Lower leg skin (tissue), 4 donors: ENCODE results near the gene ARHGEF1. TPM values are rescaled to one million over a fixed set of nuclear protein-coding genes. Genes with fewer than 3 reads are reported as not detected.

Experiments
- DNase-seq, 2 donors: peaks; one replicate each; pipeline ENCODE4 v3.0.0-alpha.2; 2019; ENCODE audit warnings: low spot score in 2 of 2
- H3K4me3 ChIP-seq: fragments of 200-600 bp; sonication (generic); 2 replicates; pipeline ENCODE4 v1.5.1; 2017; ENCODE audit warnings: mild to moderate bottlenecking, low read depth; ENCODE audit not compliant: poor library complexity, severe bottlenecking
- POLR2A ChIP-seq, 2 donors: fragments of 450-650 bp; IDR thresholded peaks; one replicate each; pipeline ENCODE4 v1.6.1; 2016 to 2017; ENCODE audit warnings: antibody characterized with exemption in 2 of 2, mild to moderate bottlenecking in 1 of 2, moderate library complexity in 1 of 2
- WGBS, 2 donors: methylation state at CpG; one replicate each; pipeline ENCODE4 v1.1.5; 2018; 5-methylcytosine and 5-hydroxymethylcytosine counted together
- intact Hi-C: fragments of 100-400 bp; cut with DNase I; formaldehyde crosslinking; loops from one replicate; pipeline ENCODE4 v1.15.0; 2023; ENCODE audit warnings: low total_unique reads
- total RNA-seq, 4 donors: library from RNA; depleted of rRNA; stranded (reverse); fragments of >200 nt; gene quantifications; one replicate each; pipeline ENCODE4 v1.1.0, GENCODE V29; 2016
- TF ChIP-seq, protein P1 (sequence below), 3 donors: fragments of 450-650 bp; IDR thresholded peaks; one replicate each; pipeline ENCODE4 v1.5.1; 2016; ENCODE audit warnings: antibody characterized with exemption in 3 of 3, mild to moderate bottlenecking in 3 of 3, moderate library complexity in 2 of 3

Gene ARHGEF1
- total RNA-seq, 4 donors from 2014 or later, result 56.9 to 94.3 (median 68.7) TPM

DNA sequence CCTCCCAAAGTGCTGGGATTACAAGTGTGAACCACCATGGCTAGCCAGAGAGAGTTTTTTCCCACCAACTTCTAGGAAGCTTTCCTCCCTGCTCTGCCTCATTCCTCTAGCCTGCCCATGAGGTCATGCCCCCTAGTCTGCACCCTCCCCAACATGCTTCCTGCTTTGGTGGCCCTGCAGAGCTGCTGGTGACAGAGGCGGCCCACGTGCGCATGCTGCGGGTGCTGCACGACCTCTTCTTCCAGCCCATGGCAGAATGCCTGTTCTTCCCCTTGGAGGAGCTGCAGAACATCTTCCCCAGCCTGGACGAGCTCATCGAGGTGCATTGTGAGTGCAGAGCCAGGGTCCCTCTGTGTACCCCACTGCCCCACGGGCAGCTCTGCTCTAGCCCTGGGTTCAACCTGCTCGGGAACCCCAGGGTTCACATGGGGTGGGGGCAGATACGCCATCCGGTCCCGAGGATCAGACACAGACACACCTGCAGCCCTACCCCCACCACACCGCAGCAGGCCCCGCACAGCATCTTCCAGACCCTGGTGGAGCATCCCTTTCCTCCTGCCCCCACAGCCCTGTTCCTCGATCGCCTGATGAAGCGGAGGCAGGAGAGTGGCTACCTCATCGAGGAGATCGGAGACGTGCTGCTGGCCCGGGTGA, 18.9 kb downstream of the ARHGEF1 start:
- intact Hi-C loops, result no loop called here
- TF ChIP-seq, protein P1, sequence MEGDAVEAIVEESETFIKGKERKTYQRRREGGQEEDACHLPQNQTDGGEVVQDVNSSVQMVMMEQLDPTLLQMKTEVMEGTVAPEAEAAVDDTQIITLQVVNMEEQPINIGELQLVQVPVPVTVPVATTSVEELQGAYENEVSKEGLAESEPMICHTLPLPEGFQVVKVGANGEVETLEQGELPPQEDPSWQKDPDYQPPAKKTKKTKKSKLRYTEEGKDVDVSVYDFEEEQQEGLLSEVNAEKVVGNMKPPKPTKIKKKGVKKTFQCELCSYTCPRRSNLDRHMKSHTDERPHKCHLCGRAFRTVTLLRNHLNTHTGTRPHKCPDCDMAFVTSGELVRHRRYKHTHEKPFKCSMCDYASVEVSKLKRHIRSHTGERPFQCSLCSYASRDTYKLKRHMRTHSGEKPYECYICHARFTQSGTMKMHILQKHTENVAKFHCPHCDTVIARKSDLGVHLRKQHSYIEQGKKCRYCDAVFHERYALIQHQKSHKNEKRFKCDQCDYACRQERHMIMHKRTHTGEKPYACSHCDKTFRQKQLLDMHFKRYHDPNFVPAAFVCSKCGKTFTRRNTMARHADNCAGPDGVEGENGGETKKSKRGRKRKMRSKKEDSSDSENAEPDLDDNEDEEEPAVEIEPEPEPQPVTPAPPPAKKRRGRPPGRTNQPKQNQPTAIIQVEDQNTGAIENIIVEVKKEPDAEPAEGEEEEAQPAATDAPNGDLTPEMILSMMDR (IDR thresholded peaks at IDR 0.05), result no peak
- no peak for TF ChIP-seq POLR2A (IDR thresholded peaks at IDR 0.05)
- WGBS, 2 donors, result 92 to 96% methylated on average over 19 to 21 of the region's 21 CpGs
- no peak for DNase-seq
- no peak overlapping the region for H3K4me3 ChIP-seq

DNA sequence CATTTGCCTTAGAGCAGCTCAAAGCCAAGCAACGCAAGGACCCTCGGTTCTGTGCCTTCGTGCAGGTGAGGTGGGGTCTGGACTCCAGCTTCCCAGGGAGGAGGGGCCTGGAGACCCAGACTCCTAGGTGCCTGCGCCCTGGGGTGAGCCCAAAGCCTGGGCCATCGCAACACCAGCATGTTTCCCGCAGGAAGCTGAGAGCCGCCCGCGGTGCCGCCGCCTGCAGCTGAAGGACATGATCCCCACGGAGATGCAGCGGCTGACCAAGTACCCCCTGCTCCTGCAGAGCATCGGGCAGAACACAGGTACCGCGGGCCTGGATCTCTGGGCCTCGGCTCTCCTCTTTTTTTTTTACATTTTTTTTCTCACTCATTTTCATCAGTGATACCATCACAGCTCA, 19.6 kb downstream of the ARHGEF1 start:
- no peak for DNase-seq
- intact Hi-C loops, result no loop called here
- TF ChIP-seq POLR2A (IDR thresholded peaks at IDR 0.05), result no peak
- TF ChIP-seq, protein P1 (IDR thresholded peaks at IDR 0.05), result no peak
- WGBS, 2 donors, result 92 to 95% methylated on average over 15 to 17 of the region's 17 CpGs
- no peak overlapping the region for H3K4me3 ChIP-seq

DNA sequence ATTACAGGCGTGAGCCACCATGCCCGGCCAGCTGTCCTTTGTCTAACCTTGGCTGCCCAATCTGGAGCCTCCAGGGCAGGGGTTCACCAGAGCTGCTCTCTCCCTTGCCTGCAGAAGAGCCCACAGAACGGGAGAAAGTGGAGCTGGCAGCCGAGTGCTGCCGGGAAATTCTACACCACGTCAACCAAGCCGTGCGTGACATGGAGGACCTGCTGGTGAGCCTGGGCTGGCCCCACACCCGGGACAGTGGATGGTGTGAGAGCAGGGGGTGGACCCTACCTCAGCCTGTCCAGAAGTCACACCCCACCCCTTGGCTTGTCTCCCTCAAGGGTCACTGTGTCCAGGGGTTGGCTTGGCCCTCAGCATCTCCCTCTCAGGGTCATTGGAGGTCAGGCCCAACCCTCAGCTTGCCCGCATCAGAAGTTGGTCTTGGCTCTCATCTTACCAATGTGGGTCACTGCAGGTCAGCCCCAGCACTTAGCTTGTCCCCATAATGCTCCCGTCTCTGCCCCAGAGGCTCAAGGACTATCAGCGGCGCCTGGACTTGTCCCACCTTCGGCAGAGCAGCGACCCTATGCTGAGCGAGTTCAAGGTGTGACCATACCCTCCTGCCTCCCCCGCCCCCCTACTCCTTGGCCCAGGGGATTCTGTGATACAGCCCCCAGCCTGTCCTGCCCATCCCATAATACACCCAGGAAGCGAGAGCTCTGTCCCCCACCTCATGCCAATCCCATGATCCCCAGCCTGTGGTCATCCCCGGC, 20.4 kb downstream of the ARHGEF1 start:
- DNase-seq, result no peak
- no peak overlapping the region for H3K4me3 ChIP-seq
- intact Hi-C loops, result no loop called here
- WGBS, 2 donors, result 94 to 96% methylated on average over 19 of the region's 19 CpGs
- TF ChIP-seq, protein P1 (IDR thresholded peaks at IDR 0.05), result no peak
- TF ChIP-seq POLR2A (IDR thresholded peaks at IDR 0.05), result no peak

DNA sequence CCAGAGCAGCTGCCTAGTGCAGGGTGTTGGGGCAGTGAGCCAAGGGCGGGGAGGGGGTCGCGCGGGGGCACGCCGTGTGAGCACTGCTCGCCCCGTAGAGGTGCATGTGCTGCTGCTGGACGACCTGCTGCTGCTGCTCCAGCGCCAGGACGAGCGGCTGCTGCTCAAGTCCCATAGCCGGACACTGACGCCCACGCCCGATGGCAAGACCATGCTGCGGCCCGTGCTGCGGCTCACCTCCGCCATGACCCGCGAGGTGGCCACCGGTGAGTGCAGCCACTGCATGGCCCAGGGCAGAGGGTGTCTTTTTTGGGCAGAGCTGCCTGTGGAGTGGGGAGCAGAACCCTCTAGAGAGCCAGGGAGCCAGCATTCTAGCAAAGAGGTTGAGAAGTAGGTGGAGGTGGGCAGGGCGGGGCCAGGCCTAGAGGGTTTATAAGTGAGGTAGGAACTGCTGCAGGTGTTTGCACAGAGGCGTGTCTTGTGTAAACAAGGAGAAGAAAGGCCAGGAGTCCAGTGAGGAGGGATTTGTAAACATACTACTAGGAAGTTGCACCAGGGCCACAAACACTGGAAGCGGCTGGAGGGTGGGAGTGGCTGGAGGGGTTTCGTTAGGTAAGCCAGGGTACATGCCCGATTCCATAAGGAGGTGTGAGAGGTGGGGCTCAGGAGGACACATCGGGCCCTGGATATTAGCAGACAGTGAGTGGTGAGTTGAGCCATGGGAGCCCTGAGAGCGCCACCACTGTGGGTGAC, 21.3 kb downstream of the ARHGEF1 start:
- WGBS, 2 donors, result 84 to 88% methylated on average over 17 to 29 of the region's 30 CpGs
- no peak overlapping the region for H3K4me3 ChIP-seq
- no peak for DNase-seq
- TF ChIP-seq POLR2A (IDR thresholded peaks at IDR 0.05), result no peak
- TF ChIP-seq, protein P1 (IDR thresholded peaks at IDR 0.05), result no peak
- intact Hi-C loops, result no loop called here

DNA sequence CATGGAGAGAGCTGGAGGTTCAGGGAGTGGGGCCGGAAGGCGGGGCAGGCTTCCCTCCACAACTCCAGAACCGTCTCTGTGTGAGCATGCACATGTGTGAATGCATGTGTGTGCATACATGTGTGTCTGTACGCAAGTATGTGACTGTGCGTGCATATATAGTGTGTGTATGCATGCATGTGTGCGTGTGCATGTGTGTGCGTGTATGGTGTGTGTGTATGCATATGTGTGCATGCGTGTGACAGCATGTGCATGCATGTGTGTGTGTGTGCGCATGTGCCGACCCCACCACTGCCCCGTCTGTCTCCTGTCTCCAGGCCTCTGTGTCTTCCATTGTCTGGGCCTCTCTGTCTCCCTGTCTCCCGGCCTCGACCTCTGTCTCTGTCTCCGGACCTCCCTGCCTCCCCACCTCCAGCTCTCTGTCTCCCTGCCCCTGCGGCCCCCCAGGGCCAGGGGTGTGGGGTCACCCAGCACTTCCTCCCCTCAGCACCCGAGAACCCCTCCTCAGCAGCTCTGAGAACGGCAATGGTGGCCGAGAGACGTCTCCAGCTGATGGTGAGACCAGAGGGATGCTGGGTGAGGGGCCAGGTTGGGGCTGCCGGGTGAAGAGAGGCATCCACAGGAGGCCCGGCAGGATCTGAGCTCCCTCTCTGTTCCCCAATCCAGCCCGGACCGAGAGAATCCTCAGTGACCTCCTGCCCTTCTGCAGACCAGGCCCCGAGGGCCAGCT, 22.5 kb downstream of the ARHGEF1 start:
- no peak for TF ChIP-seq POLR2A (IDR thresholded peaks at IDR 0.05)
- TF ChIP-seq, protein P1 (IDR thresholded peaks at IDR 0.05), result no peak
- DNase-seq, result no peak
- 87 to 91% methylated on average over 23 to 24 of the region's 24 CpGs for WGBS, 2 donors
- intact Hi-C loops, result no loop called here
- H3K4me3 ChIP-seq, result no peak overlapping the region
